H1 (cell line): Measurements from ENCODE around the gene CLEC2D. TPM values are rescaled to one million over a fixed set of nuclear protein-coding genes. Genes with fewer than 3 reads are reported as not detected.

Experiments used
- CTCF ChIA-PET: fragments of 300-600 bp; sonication (Branson Sonifier 250); formaldehyde crosslinking; loops from one replicate; lab custom pipeline; 2021; ENCODE audit not compliant: partially characterized antibody; lab: Charles Lee
- POLR2A ChIA-PET: fragments of 300-600 bp; sonication (Branson Sonifier 250); formaldehyde crosslinking; loops from one replicate; lab custom pipeline; 2021; ENCODE audit warnings: inconsistent platforms; ENCODE audit not compliant: partially characterized antibody; lab: Charles Lee
- DNase-seq, 2 experiments: peaks; one replicate each; pipeline versions ENCODE4 v3.0.0 to v3.0.0-alpha.2; 2010 to 2022; ENCODE audit warnings: low spot score in 2 of 2, low read depth in 1 of 2, mixed read lengths in 1 of 2
- FAIRE-seq: peaks from 2 replicates; lab custom pipeline; 2011; peaks lifted over from hg19 to GRCh38; lab: Jason Lieb, UNC
- H2AFZ ChIP-seq: 2 replicates; pipeline ENCODE4 v1.8.1; 2012; ENCODE audit warnings: low read length, inconsistent platforms
- H2AK5ac ChIP-seq: 2 replicates; pipeline ENCODE4 v1.6.1; 2013; ENCODE audit warnings: low read depth, low read length
- H2BK120ac ChIP-seq: replicated peaks from 2 replicates; pipeline ENCODE3; 2013; ENCODE audit warnings: low read depth, low read length, inconsistent platforms
- H2BK12ac ChIP-seq: 2 replicates; pipeline ENCODE4 v1.6.1; 2013; ENCODE audit warnings: low read depth, low read length
- H2BK15ac ChIP-seq: 2 replicates; pipeline ENCODE4 v1.6.1; 2013; ENCODE audit warnings: low read length
- H2BK20ac ChIP-seq: 2 replicates; pipeline ENCODE4 v1.6.1; 2013; ENCODE audit warnings: low read length
- H2BK5ac ChIP-seq: 2 replicates; pipeline ENCODE4 v1.6.1; 2013; ENCODE audit warnings: low read depth, low read length
- H3K14ac ChIP-seq: 2 replicates; pipeline ENCODE4 v1.6.1; 2013; ENCODE audit warnings: inconsistent platforms; ENCODE audit not compliant: insufficient read length
- H3K18ac ChIP-seq: 2 replicates; pipeline ENCODE4 v1.6.1; 2013; ENCODE audit warnings: low read length; ENCODE audit errors: extremely low read depth
- H3K23ac ChIP-seq: 2 replicates; pipeline ENCODE4 v1.6.1; 2013; ENCODE audit warnings: inconsistent platforms; ENCODE audit not compliant: insufficient read length
- H3K23me2 ChIP-seq: 2 replicates; pipeline ENCODE4 v1.6.1; 2013; ENCODE audit warnings: low read depth, low read length
- H3K27ac ChIP-seq: 2 replicates; pipeline ENCODE4 v1.6.1; 2011; ENCODE audit warnings: low read depth, low read length, inconsistent platforms
- H3K27me3 ChIP-seq, 4 experiments: replicated peaks in 1 of 4; 1 replicate in 1 of 4; 2 replicates in 3 of 4; pipeline versions ENCODE4 v1.6.1 to v1.8.1; 2011 to 2013; ENCODE audit warnings: low read length in 3 of 4, mild to moderate bottlenecking in 3 of 4, inconsistent platforms in 2 of 4, mixed read lengths in 2 of 4, moderate library complexity in 1 of 4; ENCODE audit not compliant: control insufficient read depth in 3 of 4, insufficient read depth in 3 of 4; ENCODE audit errors: extremely low read depth in 1 of 4
- H3K36me3 ChIP-seq, 4 experiments: 2 replicates each; pipeline versions ENCODE4 v1.6.1 to v1.8.1; 2011 to 2013; ENCODE audit warnings: mild to moderate bottlenecking in 4 of 4, low read length in 3 of 4, moderate library complexity in 2 of 4, control low read depth in 1 of 4, inconsistent platforms in 1 of 4; ENCODE audit not compliant: insufficient read depth in 4 of 4, control insufficient read depth in 2 of 4
- H3K4ac ChIP-seq: replicated peaks from 2 replicates; pipeline ENCODE3; 2013; ENCODE audit warnings: low read length, low read depth, mixed read lengths, inconsistent platforms; ENCODE audit not compliant: insufficient read length
- H3K4me1 ChIP-seq, 4 experiments: replicated peaks in 1 of 4; 1 replicate in 1 of 4; 2 replicates in 3 of 4; pipeline versions ENCODE4 v1.6.1 to v1.8.1; 2011 to 2013; ENCODE audit warnings: low read length in 3 of 4, inconsistent platforms in 2 of 4, mixed read lengths in 1 of 4; ENCODE audit not compliant: insufficient read depth in 4 of 4, control insufficient read depth in 3 of 4
- H3K4me2 ChIP-seq, 2 experiments: 2 replicates each; pipeline versions ENCODE4 v1.6.1 to v1.8.1; 2011 to 2013; ENCODE audit warnings: low read depth in 2 of 2, low read length in 2 of 2, control low read depth in 1 of 2, inconsistent platforms in 1 of 2, mild to moderate bottlenecking in 1 of 2; ENCODE audit not compliant: insufficient read depth in 1 of 2
- H3K4me3 ChIP-seq, 4 experiments: fragments of 200-600, 300-600 bp in 1 of 4; sonication (generic), shearing (Covaris generic), sonication (Bioruptor Twin) in 1 of 4; 2 replicates each; pipeline versions ENCODE4 v1.5.1 to v1.8.1; 2011 to 2016; ENCODE audit warnings: low read length in 4 of 4, low read depth in 3 of 4, control low read depth in 2 of 4, inconsistent platforms in 2 of 4, mild to moderate bottlenecking in 2 of 4, mixed read lengths in 1 of 4, moderate library complexity in 1 of 4; ENCODE audit not compliant: insufficient read depth in 2 of 4; ENCODE audit errors: extremely low read depth in 1 of 4
- H3K56ac ChIP-seq: replicated peaks from 2 replicates; pipeline ENCODE3; 2013; ENCODE audit warnings: low read depth, mild to moderate bottlenecking, mixed read lengths, low read length, inconsistent platforms; ENCODE audit not compliant: insufficient read length
- H3K79me1 ChIP-seq: 2 replicates; pipeline ENCODE4 v1.6.1; 2013; ENCODE audit warnings: low read depth, low read length, control low read depth
- H3K79me2 ChIP-seq, 2 experiments: 2 replicates each; pipeline versions ENCODE4 v1.6.1 to v1.8.1; 2012 to 2013; ENCODE audit warnings: low read length in 2 of 2, mild to moderate bottlenecking in 2 of 2, inconsistent platforms in 1 of 2; ENCODE audit not compliant: insufficient read depth in 2 of 2, control insufficient read depth in 1 of 2
- H3K9ac ChIP-seq, 4 experiments: replicated peaks in 1 of 4; 1 replicate in 1 of 4; 2 replicates in 3 of 4; pipeline versions ENCODE4 v1.6.1 to v1.8.1; 2011 to 2013; ENCODE audit warnings: low read depth in 3 of 4, low read length in 3 of 4, control low read depth in 2 of 4, mild to moderate bottlenecking in 2 of 4, moderate library complexity in 2 of 4, inconsistent platforms in 1 of 4; ENCODE audit errors: extremely low read depth in 1 of 4
- H3K9me3 ChIP-seq, 2 experiments: 2 replicates each; pipeline versions ENCODE4 v1.6.1 to v1.8.1; 2012 to 2013; ENCODE audit warnings: mild to moderate bottlenecking in 2 of 2, moderate library complexity in 2 of 2, control low read depth in 1 of 2, inconsistent platforms in 1 of 2, low read depth in 1 of 2, low read length in 1 of 2, mixed read lengths in 1 of 2; ENCODE audit not compliant: insufficient read depth in 2 of 2
- H4K20me1 ChIP-seq, 2 experiments: replicated peaks in 1 of 2; 2 replicates each; pipeline versions ENCODE3 to v1.8.1; 2011 to 2013; ENCODE audit warnings: inconsistent platforms in 2 of 2, low read length in 2 of 2, mild to moderate bottlenecking in 1 of 2; ENCODE audit not compliant: insufficient read depth in 2 of 2, control insufficient read depth in 1 of 2
- H4K5ac ChIP-seq: 2 replicates; pipeline ENCODE4 v1.6.1; 2013; ENCODE audit warnings: low read length, low read depth, mixed read lengths, inconsistent platforms; ENCODE audit not compliant: insufficient read length
- H4K8ac ChIP-seq: 2 replicates; pipeline ENCODE4 v1.8.0; 2013; ENCODE audit warnings: mild to moderate bottlenecking, moderate library complexity, low read length, inconsistent platforms; ENCODE audit not compliant: insufficient read depth; ENCODE audit errors: extremely low read depth
- H4K91ac ChIP-seq: replicated peaks from 2 replicates; pipeline ENCODE3; 2013; ENCODE audit warnings: low read length, mixed read lengths, inconsistent platforms; ENCODE audit not compliant: insufficient read length
- CBX8 ChIP-seq: fragments of 300-800, 300-1000 bp; sonication (generic); IDR thresholded peaks from 2 replicates; pipeline ENCODE4 v1.7.1; 2016; ENCODE audit warnings: low read depth, low read length, borderline replicate concordance
- CTBP2 ChIP-seq: IDR thresholded peaks from 2 replicates; pipeline ENCODE4 v1.7.0; 2011; ENCODE audit warnings: borderline replicate concordance, mild to moderate bottlenecking, moderate library complexity, mixed read lengths, low read length; ENCODE audit not compliant: insufficient read depth, insufficient read length
- EGR1 ChIP-seq: IDR thresholded peaks from 2 replicates; pipeline ENCODE4 v1.6.1; 2011; ENCODE audit warnings: low read depth, low read length, borderline replicate concordance
- FOSL1 ChIP-seq: IDR thresholded peaks from 2 replicates; pipeline ENCODE4 v1.6.1; 2011; ENCODE audit warnings: mild to moderate bottlenecking, low read depth, low read length, moderate library complexity; ENCODE audit not compliant: insufficient read depth
- GABPA ChIP-seq: IDR thresholded peaks from 2 replicates; pipeline ENCODE4 v1.6.1; 2011; ENCODE audit warnings: mild to moderate bottlenecking, low read length, moderate library complexity, borderline replicate concordance; ENCODE audit not compliant: insufficient read depth
- NRF1 ChIP-seq: IDR thresholded peaks from 2 replicates; pipeline ENCODE4 v1.6.1; 2011; ENCODE audit warnings: mild to moderate bottlenecking, low read depth, low read length, improper control_type of control experiment
- RXRA ChIP-seq: IDR thresholded peaks from 2 replicates; pipeline ENCODE4 v1.6.1; 2011; ENCODE audit warnings: low read depth, mild to moderate bottlenecking, low read length, moderate library complexity; ENCODE audit not compliant: insufficient read depth
- SP4 ChIP-seq: IDR thresholded peaks from 2 replicates; pipeline ENCODE4 v1.6.1; 2012; ENCODE audit warnings: low read length, inconsistent platforms
- ZNF274 ChIP-seq: IDR thresholded peaks from 2 replicates; pipeline ENCODE4 v1.7.0; 2012; ENCODE audit warnings: low read length, borderline replicate concordance; ENCODE audit errors: extremely low read depth
- WGBS, 2 experiments: shearing (Covaris generic) in 1 of 2; methylation state at CpG; one replicate each; pipeline versions ENCODE4 v1.1.6 to v1.1.7; 2013 to 2015; ENCODE audit warnings: low lambda C conversion rate in 2 of 2, mixed read lengths in 2 of 2, inconsistent platforms in 1 of 2, low coverage in 1 of 2, missing lambda C conversion rate in 1 of 2; ENCODE audit not compliant: insufficient replicate concordance in 2 of 2, insufficient coverage in 1 of 2, insufficient read length in 1 of 2; ENCODE audit errors: extremely low coverage in 1 of 2, missing lambda C conversion rate in 1 of 2; 5-methylcytosine and 5-hydroxymethylcytosine counted together
- polyA plus RNA-seq, 7 experiments: library from polyadenylated mRNA; depleted of rRNA in 3 of 7; stranded (reverse) in 5 of 7; unstranded in 2 of 7; fragments of >200 nt in 5 of 7; fragments of 200-250 nt in 2 of 7; gene quantifications; 1 replicate in 5 of 7; 2 replicates in 1 of 7; 4 replicates in 1 of 7; pipeline versions ENCODE4 v1.2.1 to v1.2.3, GENCODE V29; 2011 to 2013; ENCODE audit warnings: missing spikeins in 2 of 7, mixed read lengths in 2 of 7
- total RNA-seq: library from RNA; stranded (reverse); fragmentation: NEBNext Ultra II Directional; extraction: Animal tissue kit (Norgen Biotek cat#: 25700); gene quantifications from 2 replicates; pipeline ENCODE4 v1.2.1, GENCODE V29; 2021
- TF ChIP-seq, protein P1 (sequence below): IDR thresholded peaks from 2 replicates; pipeline ENCODE4 v1.6.1; 2012; ENCODE audit warnings: inconsistent platforms

Gene CLEC2D
- total and polyA plus RNA-seq, 2 of the 8 experiments (the other 6 are each of a cell fraction or from before 2014, with no cell fraction given) = 4.2 to 6.2 TPM

DNA sequence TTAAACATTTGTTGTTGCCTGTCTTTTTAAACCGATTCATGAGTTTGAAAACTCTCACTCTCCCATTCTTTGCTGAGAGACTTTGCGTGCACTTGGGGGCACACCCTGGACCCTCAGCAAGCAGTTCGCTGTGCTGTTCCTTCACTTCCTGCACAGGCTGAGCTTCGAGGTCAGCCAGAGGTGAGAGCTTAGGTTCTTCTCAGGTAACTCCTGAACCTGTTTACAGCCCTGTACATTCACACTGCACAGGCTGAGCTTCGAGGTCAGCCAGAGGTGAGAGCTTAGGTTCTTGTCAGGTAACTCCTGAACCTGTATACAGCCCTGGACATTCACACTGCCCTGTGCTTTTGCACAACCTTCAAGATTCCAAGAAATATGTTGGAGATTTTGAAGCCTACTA lies 73.1 kb downstream of the CLEC2D start:
- H4K5ac ChIP-seq = no peak overlapping the region
- no peak overlapping the region for H3K4me2 ChIP-seq
- no peak overlapping the region for H3K4ac ChIP-seq
- H4K20me1 ChIP-seq = no peaks in the 10 kb centered on the region
- H3K9me3 ChIP-seq = no peaks in the 10 kb centered on the region
- no peak overlapping the region for H3K14ac ChIP-seq
- no peak overlapping the region for H3K9ac ChIP-seq
- no peaks in the 10 kb centered on the region for H3K23me2 ChIP-seq
- H3K56ac ChIP-seq = no peak overlapping the region
- H3K23ac ChIP-seq = no peak overlapping the region
- no peak overlapping the region for H4K91ac ChIP-seq
- no peak overlapping the region; the same call in 1 of the 2 replicates for H2BK15ac ChIP-seq
- ChIA-PET CTCF (interaction anchor here (0.6 to 2.3 kb wide), 43 partner anchors 8 to 522 kb away, joined by 3 to 24 read pairs (median 4); partner anchors contain the start of genes CD69 and CLECL1), POLR2A (interaction anchor here (1.1 kb wide), 1 partner anchor 154 kb away, joined by 3 read pairs; no protein-coding TSS in a partner anchor)
- no peak overlapping the region for H3K4me3 ChIP-seq
- no peaks in the 10 kb centered on the region for H3K79me2 ChIP-seq
- DNase-seq (no peak), FAIRE-seq (no peak)
- no peak overlapping the region for H3K27ac ChIP-seq
- H3K79me1 ChIP-seq = no peaks in the 10 kb centered on the region
- no peaks in the 10 kb centered on the region for H3K27me3 ChIP-seq
- no peak overlapping the region for H2BK20ac ChIP-seq
- H3K18ac ChIP-seq = no peak overlapping the region
- H2AK5ac ChIP-seq = no peak overlapping the region
- peak overlapping the region; percentile 36; the same call in 1 of the 2 replicates for H2AFZ ChIP-seq
- TF ChIP-seq, protein P1, sequence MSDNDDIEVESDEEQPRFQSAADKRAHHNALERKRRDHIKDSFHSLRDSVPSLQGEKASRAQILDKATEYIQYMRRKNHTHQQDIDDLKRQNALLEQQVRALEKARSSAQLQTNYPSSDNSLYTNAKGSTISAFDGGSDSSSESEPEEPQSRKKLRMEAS = no peak
- TF ChIP-seq EGR1 (no peak), ZNF274 (no peak), GABPA (no peak), RXRA (no peak), SP4 (no peak), CBX8 (no peak), CTBP2 (no peak), NRF1 (no peak), FOSL1 (no peak)
- no peak overlapping the region for H2BK5ac ChIP-seq
- H3K36me3 ChIP-seq = no peaks in the 10 kb centered on the region
- no peak overlapping the region for H2BK120ac ChIP-seq
- H2BK12ac ChIP-seq = 0 out of 2 replicates have a peak overlapping the region, but pooled peaks have one; percentile 35
- H3K4me1 ChIP-seq = no peaks in the 10 kb centered on the region
- no peak overlapping the region for H4K8ac ChIP-seq
- WGBS, 2 experiments = 85% methylated on average over 5 of the region's 5 CpGs; no CpG with 5 or more reads in 1 of the 2 experiments
